Measurements from ENCODE around the gene RNASE11.

DNA sequence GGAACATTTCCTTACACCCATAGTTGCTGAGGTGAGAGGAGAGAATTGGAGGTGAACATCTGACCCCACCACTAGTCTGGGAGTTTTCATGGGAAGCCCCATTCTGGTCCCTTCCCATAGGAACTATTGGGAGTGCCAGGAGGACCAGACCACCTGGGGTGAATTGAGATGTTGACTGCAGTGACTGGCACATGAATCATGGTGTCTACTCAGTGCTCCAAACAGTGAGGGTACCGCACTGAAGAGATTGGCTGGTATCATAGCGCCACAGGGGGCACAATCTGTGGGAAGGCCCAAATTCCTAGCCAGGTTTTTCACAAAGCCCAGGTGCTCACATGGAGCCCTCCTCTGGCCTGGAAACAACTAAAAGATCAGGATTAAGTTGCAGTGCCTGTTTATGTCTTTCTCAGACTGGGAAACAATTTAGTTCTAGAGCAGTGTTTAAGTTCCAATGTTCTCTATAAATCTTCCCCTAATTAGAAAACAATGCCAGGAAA, 23.3 kb downstream of the RNASE11 start:
- TF ChIP-seq, protein P1, sequence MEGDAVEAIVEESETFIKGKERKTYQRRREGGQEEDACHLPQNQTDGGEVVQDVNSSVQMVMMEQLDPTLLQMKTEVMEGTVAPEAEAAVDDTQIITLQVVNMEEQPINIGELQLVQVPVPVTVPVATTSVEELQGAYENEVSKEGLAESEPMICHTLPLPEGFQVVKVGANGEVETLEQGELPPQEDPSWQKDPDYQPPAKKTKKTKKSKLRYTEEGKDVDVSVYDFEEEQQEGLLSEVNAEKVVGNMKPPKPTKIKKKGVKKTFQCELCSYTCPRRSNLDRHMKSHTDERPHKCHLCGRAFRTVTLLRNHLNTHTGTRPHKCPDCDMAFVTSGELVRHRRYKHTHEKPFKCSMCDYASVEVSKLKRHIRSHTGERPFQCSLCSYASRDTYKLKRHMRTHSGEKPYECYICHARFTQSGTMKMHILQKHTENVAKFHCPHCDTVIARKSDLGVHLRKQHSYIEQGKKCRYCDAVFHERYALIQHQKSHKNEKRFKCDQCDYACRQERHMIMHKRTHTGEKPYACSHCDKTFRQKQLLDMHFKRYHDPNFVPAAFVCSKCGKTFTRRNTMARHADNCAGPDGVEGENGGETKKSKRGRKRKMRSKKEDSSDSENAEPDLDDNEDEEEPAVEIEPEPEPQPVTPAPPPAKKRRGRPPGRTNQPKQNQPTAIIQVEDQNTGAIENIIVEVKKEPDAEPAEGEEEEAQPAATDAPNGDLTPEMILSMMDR (IDR thresholded peaks at IDR 0.05; ENCODE audit: extremely low read depth in 1 of 2, insufficient read depth in 1 of 2, low read depth in 1 of 2, low read length in 2 of 2): no peak
- TF ChIP-seq POLR2AphosphoS5 (IDR thresholded peaks at IDR 0.05; ENCODE audit: insufficient read depth, low read depth, low read length): no peak
- TF ChIP-seq, protein P2, sequence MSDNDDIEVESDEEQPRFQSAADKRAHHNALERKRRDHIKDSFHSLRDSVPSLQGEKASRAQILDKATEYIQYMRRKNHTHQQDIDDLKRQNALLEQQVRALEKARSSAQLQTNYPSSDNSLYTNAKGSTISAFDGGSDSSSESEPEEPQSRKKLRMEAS (IDR thresholded peaks at IDR 0.05; ENCODE audit: insufficient read depth, insufficient read length): no peak
